Psoas muscle (tissue), 8 donors: ENCODE data around the gene ANGPT4. TPM values are rescaled to one million over a fixed set of nuclear protein-coding genes. Genes with fewer than 3 reads are reported as not detected.
A peak's percentile ranks its signal among the peaks of the same experiment; 100 is the strongest.

Source experiments
- ATAC-seq, 4 donors: fragments of 200-7000 bp; cut with Tn5 transposase; one replicate each; pipeline ENCODE4 v1.9.1; 2020; ENCODE audit warnings: moderate library complexity in 3 of 4, mild to moderate bottlenecking in 2 of 4
- DNase-seq, 2 donors: peaks; one replicate each; pipeline ENCODE4 v3.0.0-alpha.2; 2020
- H3K27ac ChIP-seq: fragments of 200-600 bp; one replicate; pipeline ENCODE4 v1.8.0; 2022
- H3K27me3 ChIP-seq, 3 donors: fragments of 200-600 bp in 1 of 3; one replicate each; pipeline versions ENCODE4 v1.6.1 to v1.8.0; 2013 to 2022; ENCODE audit warnings: low read length in 2 of 3, mild to moderate bottlenecking in 2 of 3, moderate library complexity in 1 of 3; ENCODE audit not compliant: insufficient read depth in 3 of 3
- H3K36me3 ChIP-seq, 2 donors: fragments of 200-600 bp in 1 of 2; one replicate each; pipeline versions ENCODE4 v1.6.1 to v1.8.0; 2013 to 2022; ENCODE audit warnings: low read depth in 1 of 2, mild to moderate bottlenecking in 1 of 2, moderate library complexity in 1 of 2; ENCODE audit not compliant: insufficient read depth in 1 of 2
- H3K4me1 ChIP-seq: fragments of 200-600 bp; one replicate; pipeline ENCODE4 v1.8.0; 2022
- H3K4me3 ChIP-seq: fragments of 200-600 bp; one replicate; pipeline ENCODE4 v1.8.0; 2022; ENCODE audit warnings: mild to moderate bottlenecking
- H3K9me3 ChIP-seq: fragments of 200-600 bp; one replicate; pipeline ENCODE4 v1.8.0; 2022
- WGBS, 3 donors: extraction: QIAGEN DNeasy Blood & Tissue Kit; methylation state at CpG; one replicate each; pipeline versions ENCODE4 v1.1.6 to v1.1.7; 2013; 5-methylcytosine and 5-hydroxymethylcytosine counted together
- intact Hi-C, 2 donors: fragments of 100-400 bp; cut with DNase I; formaldehyde crosslinking; loops; one replicate each; pipeline versions ENCODE4 v1.11.0 to v1.14.2; 2022
- polyA plus RNA-seq, 3 donors: library from polyadenylated mRNA; stranded (reverse); fragments of 200-250 nt; gene quantifications; one replicate each; pipeline ENCODE4 v1.2.3, GENCODE V29; 2013
- total RNA-seq, 4 donors: library from RNA; stranded (reverse); fragmentation: NEBNext Ultra II Directional in 2 of 4; extraction: Animal tissue kit (Norgen Biotek cat#: 25700) in 2 of 4; gene quantifications; one replicate each; pipeline versions ENCODE4 v1.2.1 to v1.2.4, GENCODE V29; 2021 to 2023
- TF ChIP-seq, protein P1 (sequence below): fragments of 200-600 bp; IDR thresholded peaks from one replicate; pipeline ENCODE4 v1.8.0; 2022; ENCODE audit warnings: antibody characterized with exemption
- donor health status: healthy with polysubstance abuse.
- donor health status: DM: no; HTN: no; CAD: no; lungs with moderate emphysema.
- donor health status: Bipolar disorder and iron deficiency.
- donor health status: healthy.
- donor health status: DM: yes; HTN: yes; CAD: no.
- donor health status: DM: no; HTN: no; CAD: no.
- donor health status: DM: no; HTN: no; CAD: no.
- donor health status: DM: yes; HTN: yes; CAD: no.

Gene ANGPT4
- total and polyA plus RNA-seq, 7 donors = 0.03 to 0.14 (median 0.06) TPM; not detected in 2

DNA sequence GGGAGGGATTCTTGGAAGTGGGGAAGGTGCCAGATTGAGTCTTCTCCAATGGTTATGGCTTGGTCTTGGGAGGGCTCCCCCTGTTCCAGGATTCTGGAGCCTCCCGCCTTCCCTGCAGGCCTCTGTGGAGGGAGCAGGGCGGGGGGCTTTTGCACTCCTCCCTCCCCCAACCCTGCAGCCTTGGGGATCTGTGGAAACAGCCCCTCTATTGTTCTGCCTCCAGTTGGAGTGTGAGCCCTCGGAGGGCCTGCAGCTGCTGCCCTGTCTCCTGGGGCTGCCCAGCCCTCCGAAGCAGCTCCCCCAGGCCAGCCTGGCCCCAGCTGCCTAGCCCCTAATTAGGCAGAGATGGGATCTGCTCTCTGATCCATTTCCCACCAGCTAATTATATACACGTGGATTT, 67.9 kb downstream of the ANGPT4 start:
- no peaks in the 10 kb centered on the region for H3K9me3 ChIP-seq
- ATAC-seq = no peak
- intact Hi-C loops = no loop called here
- H3K36me3 ChIP-seq = no peaks in the 10 kb centered on the region
- no peak overlapping the region for H3K4me3 ChIP-seq
- DNase-seq = no peak
- H3K27ac ChIP-seq = no peak overlapping the region
- H3K27me3 ChIP-seq = no peaks in the 10 kb centered on the region
- WGBS, 3 donors = 66 to 85% (median 83%) methylated on average over 3 to 5 of the region's 5 CpGs
- TF ChIP-seq, protein P1, sequence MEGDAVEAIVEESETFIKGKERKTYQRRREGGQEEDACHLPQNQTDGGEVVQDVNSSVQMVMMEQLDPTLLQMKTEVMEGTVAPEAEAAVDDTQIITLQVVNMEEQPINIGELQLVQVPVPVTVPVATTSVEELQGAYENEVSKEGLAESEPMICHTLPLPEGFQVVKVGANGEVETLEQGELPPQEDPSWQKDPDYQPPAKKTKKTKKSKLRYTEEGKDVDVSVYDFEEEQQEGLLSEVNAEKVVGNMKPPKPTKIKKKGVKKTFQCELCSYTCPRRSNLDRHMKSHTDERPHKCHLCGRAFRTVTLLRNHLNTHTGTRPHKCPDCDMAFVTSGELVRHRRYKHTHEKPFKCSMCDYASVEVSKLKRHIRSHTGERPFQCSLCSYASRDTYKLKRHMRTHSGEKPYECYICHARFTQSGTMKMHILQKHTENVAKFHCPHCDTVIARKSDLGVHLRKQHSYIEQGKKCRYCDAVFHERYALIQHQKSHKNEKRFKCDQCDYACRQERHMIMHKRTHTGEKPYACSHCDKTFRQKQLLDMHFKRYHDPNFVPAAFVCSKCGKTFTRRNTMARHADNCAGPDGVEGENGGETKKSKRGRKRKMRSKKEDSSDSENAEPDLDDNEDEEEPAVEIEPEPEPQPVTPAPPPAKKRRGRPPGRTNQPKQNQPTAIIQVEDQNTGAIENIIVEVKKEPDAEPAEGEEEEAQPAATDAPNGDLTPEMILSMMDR = no peak
- peaks cover 6% of the 10 kb centered on the region for H3K4me1 ChIP-seq

- Histone ChIP-seq H3K27ac (no peak overlapping the region), H3K9me3 (no peaks in the 10 kb centered on the region), H3K36me3 (no peaks in the 10 kb centered on the region), H3K27me3 (peaks cover 0 to 2% (median 0%) of the 10 kb centered on the region in 3 donors), H3K4me1 (peaks cover 6% of the 10 kb centered on the region), H3K4me3 (no peak overlapping the region)
- DNase-seq (peak in 1 of 2 donors; percentile 18), ATAC-seq (no peak)
- WGBS, 3 donors = 75 to 85% (median 76%) methylated on average over 7 of the region's 7 CpGs
- TF ChIP-seq, protein P1 = no peak
- intact Hi-C loops = no loop called here
These were observed 69.2 kb downstream of the ANGPT4 start for GRCh38 chr20:846894-847278.

DNA sequence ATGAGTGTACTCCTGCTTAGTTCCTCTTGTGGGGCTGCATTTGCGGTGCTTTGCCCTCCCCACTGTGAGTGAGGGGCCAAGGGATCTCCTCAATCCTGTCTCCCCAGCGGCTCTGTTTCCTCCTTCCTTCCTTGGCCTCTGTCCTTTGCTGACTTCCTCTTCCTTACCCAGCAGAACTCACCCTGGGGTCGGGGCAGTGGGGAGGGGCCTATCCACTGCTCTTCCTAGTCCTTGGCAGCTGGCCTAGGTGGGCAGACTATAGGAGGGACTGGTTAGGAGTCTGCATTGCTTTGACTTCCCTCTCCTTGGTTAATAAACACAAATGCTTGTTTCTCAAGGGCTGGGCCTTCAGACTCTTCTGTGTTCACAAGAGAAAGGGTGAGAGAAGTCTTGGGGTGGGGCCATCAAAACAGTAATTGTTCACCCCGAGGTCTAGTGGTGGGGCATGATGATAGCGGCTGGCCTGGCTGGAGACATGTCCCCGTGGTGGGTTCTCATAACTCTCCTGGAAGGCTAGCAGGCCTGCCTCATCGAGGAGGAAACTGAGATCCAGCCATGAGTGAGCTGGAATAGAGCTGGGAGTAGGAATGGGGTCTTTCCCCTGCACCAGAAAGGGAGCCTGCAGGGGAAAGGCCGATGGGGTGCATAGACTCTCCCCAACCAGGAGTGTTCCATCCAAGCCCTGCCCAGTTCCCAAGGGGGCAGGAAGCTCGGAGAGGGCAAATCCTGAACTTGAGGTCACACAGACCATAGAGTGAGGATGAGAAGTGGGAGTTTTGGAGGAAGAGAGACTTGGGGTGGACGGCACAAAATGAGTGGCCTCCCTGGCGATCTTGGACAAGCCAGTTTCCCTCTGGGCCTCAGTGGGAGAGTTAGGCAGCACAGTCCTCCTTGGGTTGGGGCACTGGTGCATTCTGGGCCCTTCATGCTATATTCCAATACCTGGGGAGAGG, 69.9 kb downstream of the ANGPT4 start:
- ATAC-seq (no peak), DNase-seq (peak in 1 of 2 donors; percentile 39)
- H3K27me3 ChIP-seq = peaks cover 0 to 4% (median 0%) of the 10 kb centered on the region in 3 donors
- H3K4me1 ChIP-seq = peaks cover 6% of the 10 kb centered on the region
- no peaks in the 10 kb centered on the region for H3K9me3 ChIP-seq
- intact Hi-C loops = no loop called here
- TF ChIP-seq, protein P1 = no peak
- no peaks in the 10 kb centered on the region for H3K36me3 ChIP-seq
- no peak overlapping the region for H3K4me3 ChIP-seq
- WGBS, 3 donors = 70 to 74% (median 72%) methylated on average over 11 of the region's 11 CpGs
- no peak overlapping the region for H3K27ac ChIP-seq

- DNase-seq = no peak
These were observed 70.8 kb downstream of the ANGPT4 start for GRCh38 chr20:845226-845868.

More at GRCh38 chr20:845226-845868, 70.8 kb downstream of the ANGPT4 start:
- TF ChIP-seq, protein P1 = no peak
- peak overlapping the region; percentile 60 for H3K4me3 ChIP-seq
- intact Hi-C loops = no loop called here
- WGBS, 3 donors = 41 to 61% (median 60%) methylated on average over 43 to 50 of the region's 50 CpGs
- peaks cover 0 to 4% (median 0%) of the 10 kb centered on the region in 3 donors for H3K27me3 ChIP-seq
- no peaks in the 10 kb centered on the region for H3K9me3 ChIP-seq
- H3K36me3 ChIP-seq = no peaks in the 10 kb centered on the region
- peaks cover 6% of the 10 kb centered on the region for H3K4me1 ChIP-seq
- no peak for ATAC-seq
- H3K27ac ChIP-seq = no peak overlapping the region
